CD4-positive, alpha-beta T cell treated with Interleukin-10 for 1 hour (primary cell): ENCODE data around the gene ELL.
"Not testable (repeated sequence)": the region's sequence is repeated elsewhere in the genome, so short reads cannot be mapped to it uniquely, and the experiment has no call there.

Experiments
- DNase-seq: peaks from one replicate; pipeline ENCODE4 v3.0.0-alpha.2; 2020

ELL gene

DNA sequence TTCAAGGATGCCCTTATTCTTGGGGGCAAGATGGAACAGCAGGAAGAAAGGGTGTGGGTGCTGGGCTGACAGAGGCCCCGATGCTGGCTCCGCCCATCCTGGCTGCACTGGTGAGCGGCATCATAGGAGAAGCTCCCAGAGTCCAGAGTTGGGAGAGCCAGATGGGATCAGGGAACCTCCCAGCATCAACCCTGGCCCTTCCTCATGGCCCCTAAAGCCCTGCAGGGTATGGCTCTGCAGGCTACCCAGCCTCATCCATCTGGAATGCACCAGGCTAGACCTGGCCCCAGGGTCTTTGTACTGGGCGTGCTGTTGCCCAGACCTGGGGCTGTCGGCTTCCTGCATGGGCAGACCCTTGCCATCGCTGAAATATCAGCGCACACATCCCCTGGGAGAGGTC lies 7.9 kb upstream of the ELL start:
- DNase-seq = no peak

DNA sequence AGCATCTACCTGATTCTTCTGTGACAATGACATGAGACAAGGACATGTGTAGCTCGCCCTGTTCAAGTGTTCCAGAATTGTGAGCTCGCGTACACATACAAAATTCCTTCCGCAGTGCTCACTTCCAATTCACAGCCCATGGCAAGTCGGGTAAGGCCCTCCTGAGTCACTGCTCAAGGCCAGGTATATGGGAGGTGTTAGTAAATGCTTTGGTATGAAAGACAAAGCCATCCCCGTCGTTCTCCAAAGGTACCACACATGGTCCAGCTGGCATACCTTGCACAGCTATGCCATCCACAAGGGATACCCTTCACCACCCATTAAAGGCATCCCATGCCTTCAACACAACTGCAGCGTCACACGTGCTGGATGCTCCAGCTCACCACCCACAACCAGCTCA lies 4.4 kb upstream of the ELL start:
- no peak for DNase-seq

DNA sequence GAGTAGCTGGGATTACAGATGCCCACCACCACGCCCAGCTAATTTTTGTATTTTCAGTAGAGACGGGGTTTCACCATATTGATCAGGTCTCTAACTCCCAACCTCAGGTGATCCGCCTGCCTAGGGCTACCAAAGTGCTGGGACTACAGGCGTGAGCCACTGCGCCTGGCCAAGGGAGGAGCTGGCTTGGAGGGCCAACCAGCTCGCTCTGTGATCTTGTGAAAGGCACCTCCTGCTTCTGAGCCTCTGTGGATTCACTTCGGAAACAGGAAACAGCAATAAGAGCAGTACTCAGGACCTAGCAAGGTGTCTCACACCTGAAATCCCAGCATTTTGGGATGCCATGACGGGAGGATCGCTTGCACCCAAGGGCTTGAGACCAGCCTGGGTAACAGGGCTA lies 2.0 kb upstream of the ELL start:
- no peak for DNase-seq

DNA sequence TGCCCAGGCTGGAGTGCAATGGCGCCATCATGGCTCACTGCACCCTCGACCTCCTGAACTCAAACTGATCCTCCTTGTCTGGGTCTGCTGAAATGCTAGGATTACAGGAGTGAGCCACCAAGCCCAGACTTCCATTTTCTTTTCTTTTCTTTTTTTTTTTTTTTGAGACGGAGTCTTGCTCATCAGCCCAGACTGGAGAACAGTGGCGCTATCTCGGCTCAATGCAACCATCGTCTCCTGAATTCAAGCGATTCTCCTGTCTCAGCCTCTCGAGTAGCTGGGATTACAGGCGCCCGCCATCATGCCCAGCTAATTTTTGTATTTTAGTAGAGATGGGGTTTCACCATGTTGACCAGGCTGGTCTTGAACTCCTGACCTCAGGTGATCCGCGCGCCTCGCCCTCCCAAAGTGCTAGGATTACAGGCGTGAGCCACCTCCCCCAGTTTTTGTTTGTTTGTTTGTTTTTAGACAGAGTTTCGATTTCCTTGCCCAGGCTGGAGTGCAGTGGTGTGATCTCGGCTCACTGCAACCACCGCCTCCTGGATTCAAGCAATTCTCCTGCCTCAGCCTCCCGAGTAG lies 1.1 kb upstream of the ELL start:
- DNase-seq = not testable (repeated sequence)

DNA sequence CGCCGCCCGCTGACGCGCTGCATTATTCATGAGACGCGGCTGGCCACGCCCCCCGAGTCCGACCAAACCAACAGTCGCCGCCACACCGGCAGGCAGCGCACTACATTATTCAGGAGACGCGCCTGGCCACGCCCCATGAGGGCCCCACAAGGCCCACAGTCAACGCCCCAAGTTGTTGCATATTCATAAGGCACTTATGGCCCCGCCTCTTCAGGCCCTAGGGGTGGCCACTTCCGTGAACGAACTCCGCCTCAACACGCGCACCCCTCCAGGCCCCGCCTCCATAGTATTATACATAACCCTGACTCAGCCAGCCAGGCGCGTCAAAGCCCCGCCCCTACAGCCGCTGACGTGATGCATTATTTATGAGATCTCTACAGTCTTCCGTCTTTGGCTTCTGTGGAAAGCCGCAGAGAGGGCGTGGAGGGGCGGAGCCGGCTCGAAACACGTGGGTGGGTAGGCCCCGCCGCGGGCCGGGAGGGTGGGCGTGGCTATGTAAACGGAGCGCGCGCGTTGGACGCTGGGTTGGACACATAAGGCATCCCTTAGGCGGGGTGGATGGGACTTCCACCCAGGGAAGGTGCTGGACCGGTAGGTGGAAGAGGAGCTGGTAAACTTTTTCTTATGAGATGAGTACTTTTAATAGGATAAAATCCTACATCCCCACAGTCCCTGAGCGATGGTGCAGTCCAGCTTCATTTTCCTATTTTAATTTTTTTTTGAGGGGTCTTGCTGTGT lies 423 bp upstream of the ELL start:
- DNase-seq = peak; percentile 100

DNA sequence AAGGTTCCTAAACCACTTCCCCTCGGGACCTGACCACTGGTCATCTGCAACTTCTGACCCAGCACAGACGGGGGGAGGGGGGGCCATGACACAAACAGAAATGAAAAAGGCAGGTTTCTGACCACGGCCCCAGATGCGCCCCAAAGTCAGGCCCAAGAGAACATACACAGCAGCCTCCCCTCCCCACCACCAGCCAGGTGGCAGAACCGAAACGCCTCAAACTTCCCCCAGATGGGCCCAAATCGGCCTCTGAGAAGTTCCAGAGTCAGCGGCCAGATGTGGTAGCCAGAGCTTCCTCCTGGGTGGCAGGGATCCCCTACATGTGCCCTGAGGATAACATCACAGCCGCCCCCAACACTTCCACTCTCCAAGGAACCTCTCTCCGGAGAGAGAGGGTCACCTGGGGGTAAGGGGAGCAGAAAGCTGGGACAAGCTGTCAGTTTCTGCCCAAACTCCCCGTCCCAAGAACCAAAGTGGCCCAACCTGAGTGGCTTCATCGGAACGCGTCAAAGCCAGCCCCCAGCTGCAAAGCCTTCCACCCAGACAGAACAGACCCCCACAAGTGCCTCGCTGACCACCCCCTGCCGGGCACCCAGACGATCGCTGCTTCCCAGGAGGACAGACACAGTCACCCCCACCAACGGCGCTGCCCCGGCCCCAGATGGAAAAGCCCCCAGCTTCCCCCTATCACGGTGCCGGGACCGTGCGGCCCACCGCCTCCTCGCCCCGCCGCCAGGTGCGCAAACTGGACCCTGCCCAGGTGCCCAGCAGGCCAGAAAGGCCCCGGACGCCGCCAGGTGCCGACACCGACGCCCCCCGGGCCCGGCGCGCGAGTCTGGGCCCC lies 800 bp downstream of the ELL start:
- DNase-seq = peak; percentile 38

DNA sequence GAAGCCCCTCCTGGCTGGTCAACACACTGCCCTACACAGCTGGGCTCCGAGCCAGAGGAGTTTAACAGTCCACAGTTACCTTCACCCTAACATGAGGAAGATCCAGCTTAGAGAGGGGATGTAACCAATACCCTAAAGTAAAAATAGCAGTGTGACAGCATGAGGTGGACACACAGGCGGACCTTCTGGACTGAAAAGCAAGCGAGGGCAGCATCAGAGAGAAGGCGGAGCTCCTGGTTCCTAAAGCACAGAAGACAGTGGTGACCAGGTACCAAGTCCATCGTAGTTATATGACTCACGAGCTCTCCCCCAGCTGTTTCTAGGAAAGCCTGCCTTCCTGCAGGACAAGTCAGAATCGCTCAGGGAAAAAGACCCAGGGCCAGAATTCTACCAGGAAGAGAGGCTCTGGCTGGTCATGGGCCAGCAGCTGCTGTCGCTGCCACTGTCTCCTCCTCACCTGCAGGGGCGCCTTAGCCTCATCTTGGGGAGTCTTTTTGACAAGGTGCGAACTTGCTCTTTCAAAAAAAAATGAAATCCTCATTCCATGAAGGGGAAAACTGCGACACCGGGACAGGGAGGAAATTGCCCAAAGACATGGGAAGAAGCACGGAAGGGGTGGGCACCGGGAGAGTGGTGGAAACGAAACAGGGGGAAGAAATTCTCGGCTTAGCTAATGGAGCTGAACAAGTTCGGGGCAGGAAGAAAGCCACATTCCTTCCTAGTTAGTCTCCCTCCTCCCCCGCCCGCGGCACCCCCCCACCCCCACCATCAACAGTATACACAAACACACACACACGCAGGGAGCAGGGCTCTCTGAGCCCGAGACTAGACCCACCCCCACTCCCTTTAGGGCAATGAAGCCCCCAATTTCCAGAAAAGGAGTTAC lies 1.7 kb downstream of the ELL start:
- DNase-seq = peak; percentile 72

DNA sequence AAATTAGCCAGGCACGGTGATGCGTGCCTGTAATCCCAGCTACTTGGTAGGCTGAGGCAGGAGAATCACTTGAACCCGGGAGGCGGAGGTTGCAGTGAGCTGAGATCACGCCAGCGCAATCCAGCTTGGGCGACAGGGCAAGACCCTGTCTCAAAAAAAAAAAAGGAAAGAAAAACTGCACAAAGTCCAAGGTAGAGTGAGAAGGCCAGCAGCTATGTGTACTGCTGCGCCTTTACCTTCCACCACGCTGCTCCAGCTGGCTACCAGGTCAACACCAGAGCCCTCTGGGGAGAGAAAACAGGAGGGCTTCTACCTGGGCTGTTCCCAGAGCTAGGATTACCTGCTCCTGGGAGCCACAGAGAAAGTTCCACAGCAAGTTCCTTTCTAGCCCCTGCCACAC lies 3.2 kb downstream of the ELL start:
- DNase-seq = no peak

DNA sequence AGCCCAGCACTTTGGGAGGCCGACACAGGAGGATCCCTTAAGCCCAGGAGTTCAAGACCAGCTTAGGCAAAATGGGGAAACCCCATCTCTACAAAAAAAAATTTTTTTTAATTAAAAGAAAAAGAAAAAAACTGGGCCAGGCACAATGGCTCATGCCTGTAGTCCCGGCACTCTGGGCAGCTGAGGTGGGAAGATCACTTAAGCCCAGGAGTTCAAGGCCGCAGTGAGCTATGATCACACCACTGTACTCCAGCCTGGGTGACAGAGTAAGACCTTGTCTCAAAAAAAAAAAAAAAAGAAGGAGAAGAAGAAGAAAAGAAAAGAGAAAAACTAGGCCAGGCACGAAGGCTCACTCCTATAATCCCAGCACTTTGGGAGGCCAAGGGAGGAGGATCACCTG lies 4.3 kb downstream of the ELL start:
- DNase-seq = no peak

DNA sequence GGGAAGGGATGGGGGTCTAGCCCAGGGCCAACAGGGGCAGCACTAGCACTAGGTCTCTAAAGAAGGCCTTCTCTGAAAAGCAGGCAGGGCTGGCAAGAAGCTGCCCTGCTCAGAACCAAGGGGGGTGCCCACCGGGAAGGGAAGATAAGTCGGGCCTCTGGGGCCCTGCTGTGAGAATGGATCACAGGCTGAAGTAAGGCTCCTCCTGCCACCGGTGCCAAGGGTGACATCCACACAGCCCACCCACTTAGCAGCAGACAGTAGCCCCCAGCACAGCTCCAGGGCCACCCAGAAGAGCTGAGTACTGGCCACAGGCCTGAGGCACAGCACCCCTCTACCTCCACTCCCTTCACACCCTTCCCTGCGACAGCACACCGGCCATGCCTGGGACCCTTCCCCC lies 5.9 kb downstream of the ELL start:
- no peak for DNase-seq

DNA sequence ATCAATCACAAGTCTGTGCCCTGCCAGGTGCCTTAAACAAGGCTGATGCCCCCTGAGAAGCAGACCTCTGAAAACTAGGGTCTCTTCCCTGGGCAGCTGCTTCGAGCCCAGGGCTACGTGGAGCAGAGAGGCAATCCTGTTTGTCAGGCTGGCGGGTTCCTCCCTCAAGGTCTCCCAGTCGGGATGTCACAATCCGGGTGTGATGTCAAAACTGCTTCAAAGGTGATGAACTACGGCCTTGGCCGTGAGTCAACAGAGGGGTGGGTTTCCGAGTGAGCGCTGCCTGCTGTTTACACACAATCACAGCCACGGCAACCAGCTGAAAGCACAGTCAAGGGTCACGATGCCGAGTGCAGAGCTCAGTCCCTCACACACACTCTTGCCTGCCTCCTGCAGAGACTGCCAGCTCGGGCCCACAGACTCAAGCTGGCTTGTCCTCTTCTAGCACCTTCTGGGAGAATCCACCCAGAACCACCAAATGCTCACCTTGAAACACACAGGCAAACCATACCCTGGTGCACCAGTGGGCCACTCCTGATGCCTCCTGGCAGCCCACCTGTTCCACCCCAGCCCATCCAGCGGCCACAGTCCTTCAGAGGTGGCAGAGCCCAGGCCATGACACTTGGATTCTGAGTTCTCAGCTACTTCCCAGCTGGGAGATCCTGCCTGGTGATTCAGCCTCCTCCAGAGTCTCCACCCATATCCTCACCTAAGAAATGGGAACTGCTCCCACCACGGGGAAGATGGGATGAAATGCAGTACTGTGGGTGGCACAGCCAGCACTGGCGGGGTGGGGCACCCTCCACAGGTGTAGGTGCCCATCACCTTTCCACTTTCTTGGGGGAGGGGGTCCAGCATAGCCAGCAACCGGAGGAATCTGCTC lies 6.8 kb downstream of the ELL start:
- peak; percentile 35 for DNase-seq

DNA sequence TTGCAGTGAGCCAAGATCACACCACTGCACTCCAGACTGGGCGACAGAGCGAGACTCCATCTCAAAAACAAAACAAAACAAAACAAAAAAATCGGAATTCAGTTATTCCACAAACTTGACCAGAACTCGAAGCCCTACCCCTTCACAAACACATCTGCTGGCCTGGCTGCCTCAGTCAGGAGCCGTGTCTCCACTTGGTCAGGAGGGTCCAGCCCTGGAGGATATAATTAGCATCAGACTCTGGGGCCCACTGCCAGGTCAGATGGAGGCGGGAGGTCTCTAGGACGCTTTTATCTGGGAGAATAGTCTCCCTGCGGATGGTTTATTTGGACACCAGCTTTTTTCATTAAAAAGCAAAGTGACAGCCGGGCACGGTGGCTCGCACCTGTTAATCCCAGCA lies 8.0 kb downstream of the ELL start:
- DNase-seq = no peak

DNA sequence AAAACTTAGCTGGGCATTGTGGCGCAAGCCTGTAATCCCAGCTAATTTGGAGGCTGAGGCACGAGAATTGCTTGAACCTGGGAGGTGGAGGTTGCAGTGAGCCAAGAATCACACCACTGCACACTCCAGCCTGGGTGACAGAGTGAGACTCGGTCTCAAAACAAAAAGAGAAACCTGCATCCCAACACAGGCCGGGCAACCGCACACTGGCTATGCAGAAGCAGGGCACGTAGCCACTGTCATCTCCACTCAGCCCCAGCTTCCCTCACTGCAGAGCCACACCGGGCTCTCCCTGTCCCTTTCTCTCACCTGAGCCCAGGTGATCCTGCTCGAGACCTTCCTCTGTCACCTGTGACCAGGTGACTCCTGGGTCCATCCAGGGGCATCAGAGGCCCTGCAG lies 11.7 kb downstream of the ELL start:
- no peak for DNase-seq

DNA sequence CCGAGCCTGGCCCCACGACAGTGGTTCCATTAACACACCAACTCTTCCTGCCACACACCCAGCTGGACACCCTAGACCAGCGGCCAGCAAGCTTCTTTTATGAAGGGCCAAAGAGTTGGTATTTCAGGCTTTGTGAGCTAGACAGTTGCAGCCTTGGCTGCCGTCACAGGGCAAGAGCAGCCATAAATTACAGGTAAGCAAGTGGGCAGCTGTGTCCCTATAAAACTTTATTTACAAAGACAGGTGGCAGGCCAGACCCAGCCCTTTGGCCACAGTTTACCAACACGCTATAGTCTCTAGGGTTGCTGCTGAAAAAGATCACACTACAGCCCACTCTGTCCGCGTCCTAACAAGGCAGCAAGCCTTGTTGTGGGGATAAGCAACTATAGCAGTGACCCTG lies 13.3 kb downstream of the ELL start:
- DNase-seq = no peak

DNA sequence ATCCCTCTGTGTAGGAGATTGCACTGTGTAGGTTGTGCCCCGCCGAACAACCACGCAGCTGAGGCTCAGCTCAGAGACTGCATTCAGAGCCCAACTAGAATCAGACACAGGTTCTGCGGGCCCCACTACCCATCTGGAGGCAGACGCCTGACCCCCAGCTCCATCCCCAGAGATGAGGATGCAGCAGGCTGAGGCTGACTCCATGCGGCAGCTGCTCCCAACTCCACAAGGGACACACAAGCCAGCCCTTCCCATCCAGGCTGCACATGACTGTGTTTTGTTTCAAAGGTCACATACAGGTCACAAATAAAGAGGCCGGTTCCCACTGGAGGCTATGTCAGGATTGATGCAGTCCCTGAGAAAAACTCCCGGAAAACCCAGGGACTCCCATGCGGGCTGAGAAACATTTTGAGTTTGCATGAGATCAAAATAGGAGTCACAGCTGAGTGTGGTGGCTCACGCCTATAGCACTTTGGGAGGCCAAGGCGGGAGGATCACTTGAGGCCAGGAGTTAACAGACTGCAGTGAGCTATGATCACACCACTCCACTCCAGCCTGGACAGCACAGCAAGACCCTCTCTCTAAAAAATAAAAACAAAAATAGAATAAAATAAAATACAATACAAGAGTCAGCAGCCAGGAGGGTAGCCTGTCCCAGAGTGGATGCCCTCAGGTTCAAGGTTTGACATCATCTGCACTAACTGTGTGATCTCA lies 14.0 kb downstream of the ELL start:
- no peak for DNase-seq

DNA sequence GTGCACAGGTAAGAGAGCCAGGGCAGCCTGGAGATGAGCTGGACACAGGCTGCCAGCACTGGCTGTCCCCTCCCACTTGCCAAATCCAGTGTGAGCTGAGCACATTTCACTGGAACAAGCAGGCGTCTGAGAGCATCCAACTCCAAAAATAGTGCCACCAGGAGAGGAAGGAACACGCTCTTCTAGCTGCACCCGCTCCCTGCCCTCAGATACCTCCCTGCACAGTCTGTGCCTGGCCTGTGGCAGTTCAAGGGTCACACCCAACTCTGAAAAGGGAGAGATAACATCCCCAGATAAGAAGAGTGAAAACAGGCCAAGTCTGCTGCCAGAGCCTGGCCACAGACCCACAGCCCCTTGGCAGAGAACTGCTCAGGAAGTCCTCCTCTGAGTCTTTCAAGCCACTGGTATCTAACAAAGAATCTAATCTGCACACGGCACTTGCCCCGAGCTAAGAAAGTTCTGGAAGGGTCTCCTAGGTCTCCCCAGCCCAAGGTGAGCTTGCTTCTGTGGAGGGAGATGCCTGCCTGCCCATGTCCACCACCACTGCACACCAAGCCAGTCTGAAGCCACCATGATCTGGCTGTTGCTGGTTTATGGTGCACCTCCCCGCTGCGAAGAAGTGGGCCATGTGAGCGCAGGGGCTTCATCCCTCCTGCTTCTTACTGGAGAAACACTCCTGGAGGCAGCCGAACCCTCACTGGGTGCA lies 14.7 kb downstream of the ELL start:
- peak; percentile 64 for DNase-seq

DNA sequence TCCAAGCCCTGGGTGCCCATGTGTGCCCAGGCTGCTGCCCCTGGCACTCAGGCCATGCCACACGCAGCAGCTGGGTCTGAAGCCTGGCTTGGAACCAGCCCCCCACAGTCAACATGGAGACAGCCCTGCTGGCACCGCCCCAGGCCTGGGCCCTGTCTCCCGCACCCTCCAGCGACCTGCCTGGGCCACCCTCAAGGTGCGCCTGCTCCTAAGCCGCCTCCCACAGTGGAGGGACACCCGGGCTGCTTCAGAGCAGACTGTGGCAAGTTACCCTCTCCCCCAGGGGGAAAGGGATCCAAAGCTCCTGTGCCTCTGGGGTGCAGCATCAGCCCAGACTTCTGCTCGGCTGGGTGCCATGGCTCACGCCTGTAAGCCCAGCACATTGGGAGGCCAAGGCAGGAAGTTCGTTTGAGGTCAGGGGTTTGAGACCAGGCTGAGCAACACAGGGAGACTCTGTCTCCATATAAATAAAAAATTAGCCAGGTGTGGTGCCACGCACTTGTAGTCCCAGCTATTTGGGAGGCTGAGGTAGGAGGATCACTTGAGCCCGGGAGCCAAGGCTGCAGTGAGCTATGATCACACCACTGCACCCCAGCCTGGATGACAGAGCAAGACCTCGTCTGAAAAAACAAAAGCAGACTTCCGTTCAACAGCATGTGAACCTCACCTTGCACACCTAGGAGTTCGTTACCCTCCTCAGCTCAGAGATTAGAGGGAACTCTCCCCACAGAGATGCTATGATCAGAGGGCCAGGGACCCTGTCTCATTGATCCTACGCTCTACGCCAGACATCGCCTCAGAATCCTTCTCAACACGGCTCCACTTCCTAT lies 15.6 kb downstream of the ELL start:
- DNase-seq = peak; percentile 35

DNA sequence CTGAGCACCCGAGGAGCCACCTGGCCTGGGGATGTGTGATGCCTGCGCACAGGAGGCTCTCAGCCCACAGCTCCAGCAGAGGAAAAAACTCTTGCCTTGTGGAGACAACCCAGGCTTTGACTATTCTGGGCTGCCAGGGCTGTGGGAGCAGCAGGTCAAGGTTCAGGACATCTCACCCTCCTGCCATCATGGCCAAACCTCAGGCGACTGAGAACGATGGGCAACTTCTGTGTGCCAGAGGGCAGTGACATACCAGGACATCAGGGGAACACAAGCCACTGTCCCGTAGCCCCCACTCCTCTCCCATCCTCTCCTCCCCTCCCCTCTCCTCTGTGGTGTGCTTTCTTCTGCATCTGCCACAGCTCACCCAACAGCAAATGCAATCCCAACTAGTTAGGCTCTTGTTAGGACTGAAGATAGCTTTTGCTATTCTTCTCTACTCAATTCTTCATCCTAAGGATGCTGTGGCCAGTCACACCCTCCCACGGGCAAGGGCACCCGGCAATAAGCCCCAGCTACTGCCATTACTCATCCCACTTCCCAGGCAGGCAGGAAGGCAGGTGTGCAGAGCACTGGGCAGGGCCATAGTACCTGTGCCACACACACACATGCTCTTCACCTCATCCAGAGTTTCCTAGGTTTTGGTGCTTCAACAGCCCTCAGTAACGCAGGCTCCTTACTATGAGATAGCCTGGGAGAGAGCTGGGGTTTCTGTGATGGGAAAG lies 16.8 kb downstream of the ELL start:
- DNase-seq = no peak
